Muscle of leg (tissue), 11 donors: ENCODE data around the gene PSMB10. TPM values are rescaled to one million over a fixed set of nuclear protein-coding genes. Genes with fewer than 3 reads are reported as not detected.
A peak's percentile ranks its signal among the peaks of the same experiment; 100 is the strongest.
"Not testable (repeated sequence)": the region's sequence is repeated elsewhere in the genome, so short reads cannot be mapped to it uniquely, and the experiment has no call there.

Source experiments
- DNase-seq: peaks from one replicate; pipeline ENCODE4 v3.0.0; 2013
- H3K27ac ChIP-seq: one replicate; pipeline ENCODE4 v1.5.1; 2013; ENCODE audit warnings: mild to moderate bottlenecking, low read length, control low read depth
- H3K27me3 ChIP-seq: one replicate; pipeline ENCODE4 v1.6.1; 2013; ENCODE audit warnings: low read length; ENCODE audit not compliant: control insufficient read depth, insufficient read depth
- H3K36me3 ChIP-seq: one replicate; pipeline ENCODE4 v1.6.1; 2013; ENCODE audit warnings: low read length; ENCODE audit not compliant: control insufficient read depth, insufficient read depth
- H3K4me1 ChIP-seq: one replicate; pipeline ENCODE4 v1.6.1; 2013; ENCODE audit warnings: low read length; ENCODE audit not compliant: control insufficient read depth, insufficient read depth
- H3K4me3 ChIP-seq: one replicate; pipeline ENCODE4 v1.5.1; 2013; ENCODE audit warnings: low read length, control low read depth
- H3K9me3 ChIP-seq: replicated peaks from 2 replicates; pipeline ENCODE4 v1.6.1; 2013; ENCODE audit warnings: low read depth, low read length; ENCODE audit not compliant: control insufficient read depth
- WGBS: methylation state at CpG from one replicate; pipeline ENCODE4 v1.1.5; 2013; ENCODE audit warnings: missing lambda C conversion rate; ENCODE audit not compliant: insufficient coverage; 5-methylcytosine and 5-hydroxymethylcytosine counted together
- polyA plus RNA-seq, 8 donors: library from polyadenylated mRNA; unstranded; fragments of 120-200 nt; gene quantifications; one replicate each; pipeline versions ENCODE4 v1.2.1 to v1.2.3, GENCODE V29; 2013; ENCODE audit warnings: inconsistent platforms in 1 of 8, low replicate concordance in 1 of 8; ENCODE audit not compliant: insufficient read length in 8 of 8, insufficient read depth in 1 of 8
- total RNA-seq: library from RNA; stranded (reverse); fragments of 120-200 nt; gene quantifications from one replicate; pipeline ENCODE4 v1.2.4, GENCODE V29; 2013

Gene PSMB10
- total and polyA plus RNA-seq, 9 donors, result 24.7 to 44.6 (median 32.6) TPM

DNA sequence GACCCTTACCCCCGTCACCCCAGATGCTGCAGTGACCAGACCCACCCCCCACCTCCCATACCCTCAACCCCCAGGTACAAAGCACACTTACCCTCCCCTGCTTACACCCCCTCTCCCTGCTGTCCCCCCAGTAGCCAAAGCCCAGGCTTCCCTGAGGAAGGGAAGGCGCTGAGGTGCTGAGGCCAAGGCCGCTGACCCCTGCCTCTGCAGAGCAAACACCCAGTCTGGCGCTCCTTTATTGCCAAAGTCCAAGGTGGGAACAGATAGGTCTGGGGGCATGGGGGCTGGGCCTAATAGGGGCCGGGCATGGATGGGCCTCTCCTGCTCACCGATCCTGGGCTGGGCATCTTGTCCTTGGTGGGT, 6.6 kb upstream of the PSMB10 start:
- Histone ChIP-seq H3K27me3 (no peaks in the 10 kb centered on the region), H3K4me1 (peaks cover 24% of the 10 kb centered on the region)

DNA sequence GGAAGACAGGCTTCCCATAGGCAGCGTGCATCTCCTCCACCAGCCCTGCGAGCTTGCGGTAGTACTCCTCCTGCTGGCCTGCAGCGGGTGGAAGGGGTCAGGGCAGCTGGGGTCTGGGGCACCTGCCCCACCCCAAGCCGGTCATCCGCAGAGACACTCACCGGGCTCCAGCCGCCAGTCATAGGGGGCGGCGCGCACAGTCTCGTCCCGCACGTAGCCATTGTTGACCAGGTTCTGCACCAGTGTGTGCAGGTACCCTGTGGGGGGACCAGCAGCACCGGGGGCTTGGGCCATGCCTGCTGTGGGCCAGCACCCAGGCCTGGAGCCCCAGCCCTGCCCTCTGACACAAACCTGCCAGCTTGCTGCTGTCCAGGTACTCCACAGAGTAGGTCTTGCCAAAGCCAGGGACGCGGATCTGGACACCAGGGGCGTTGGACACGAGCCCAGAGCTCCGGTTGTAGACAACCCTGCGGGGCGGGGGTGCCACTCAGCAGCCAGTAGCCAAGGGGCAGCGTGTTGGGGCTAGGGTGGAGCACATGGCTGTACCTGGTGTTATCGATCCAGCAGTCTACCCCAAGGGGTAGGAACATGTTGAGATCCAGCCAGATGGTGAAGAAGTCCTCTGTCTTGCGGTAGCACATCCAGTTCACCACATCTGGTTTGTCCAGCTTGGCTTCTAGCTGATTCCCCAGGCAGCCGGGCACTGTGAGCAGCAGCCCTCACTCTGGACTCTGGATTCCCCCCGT, 6.0 kb upstream of the PSMB10 start:
- H3K27me3 ChIP-seq, result no peaks in the 10 kb centered on the region
- H3K36me3 ChIP-seq, result peaks cover 75% of the 10 kb centered on the region
- peaks cover 24% of the 10 kb centered on the region for H3K4me1 ChIP-seq
- no peak for DNase-seq
- H3K9me3 ChIP-seq, result no peaks in the 10 kb centered on the region
- no peak overlapping the region for H3K27ac ChIP-seq
- 83% methylated on average over 25 of the region's 27 CpGs for WGBS
- H3K4me3 ChIP-seq, result no peak overlapping the region

More for the DNA sequence above, 6.6 kb upstream of the PSMB10 start:
- no peak for DNase-seq
- 81% methylated on average over 5 of the region's 6 CpGs for WGBS
- Histone ChIP-seq H3K36me3 (peaks cover 81% of the 10 kb centered on the region), H3K27ac (peak overlapping the region; percentile 85), H3K9me3 (no peaks in the 10 kb centered on the region), H3K4me3 (no peak overlapping the region)

DNA sequence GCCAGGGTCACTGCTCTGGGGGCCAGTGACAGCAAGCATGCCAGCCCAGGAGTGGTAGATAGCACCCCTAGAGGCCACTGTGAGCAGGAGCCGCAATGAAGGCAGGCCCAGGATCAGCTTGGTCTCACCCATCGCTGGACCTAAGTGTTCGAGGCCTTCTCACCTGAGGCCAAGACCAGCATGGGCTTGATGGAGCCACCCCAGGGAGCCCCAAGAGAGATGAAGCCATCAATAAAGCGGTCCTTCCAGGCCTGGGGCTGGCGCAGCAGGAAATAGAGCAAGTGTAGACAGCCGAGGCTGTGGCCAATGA, 5.5 kb upstream of the PSMB10 start:
- no peak overlapping the region for H3K27ac ChIP-seq
- H3K4me3 ChIP-seq, result no peak overlapping the region
- no peaks in the 10 kb centered on the region for H3K9me3 ChIP-seq
- no peaks in the 10 kb centered on the region for H3K27me3 ChIP-seq
- H3K36me3 ChIP-seq, result peaks cover 70% of the 10 kb centered on the region
- no peak for DNase-seq
- H3K4me1 ChIP-seq, result peaks cover 26% of the 10 kb centered on the region
- WGBS, result 54% methylated on average over 6 of the region's 6 CpGs

DNA sequence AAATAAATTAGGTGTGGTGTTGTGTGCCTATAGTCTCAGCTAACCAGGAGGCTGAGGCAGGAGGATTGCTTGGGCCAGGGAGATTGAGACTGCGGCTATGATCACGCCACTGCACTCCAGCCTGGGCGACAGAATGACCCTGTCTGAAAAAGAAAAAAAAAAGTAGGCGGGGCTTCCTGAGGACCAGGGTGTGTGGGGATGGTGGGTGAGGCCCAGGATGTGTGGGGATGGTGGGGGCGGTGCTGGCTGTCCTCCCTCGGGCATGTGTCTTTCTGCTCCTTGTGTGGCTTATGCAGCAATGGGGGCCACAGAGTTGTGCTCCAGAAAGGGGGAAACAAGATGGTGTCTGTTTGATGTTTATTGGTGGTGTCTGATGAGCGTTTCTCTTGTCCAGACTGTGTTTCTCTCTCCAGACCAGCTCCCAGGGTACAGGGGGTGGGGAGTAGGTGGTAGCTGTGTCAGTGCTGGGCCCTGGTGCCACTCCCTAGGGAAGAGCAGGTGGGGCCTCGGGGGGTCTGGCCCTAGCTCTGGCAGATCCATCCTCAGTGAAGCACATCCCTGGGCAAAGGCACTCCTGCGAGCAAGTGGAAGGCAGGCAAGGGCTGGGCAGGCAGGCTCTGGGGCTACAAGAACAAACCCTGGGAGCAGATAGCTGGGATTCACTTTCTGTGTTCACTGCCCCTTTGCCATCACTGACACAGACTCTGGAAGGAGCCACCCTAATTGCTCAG, 5.0 kb upstream of the PSMB10 start:
- Histone ChIP-seq H3K27me3 (no peaks in the 10 kb centered on the region), H3K9me3 (no peaks in the 10 kb centered on the region), H3K36me3 (peaks cover 65% of the 10 kb centered on the region), H3K27ac (no peak overlapping the region), H3K4me3 (no peak overlapping the region), H3K4me1 (peaks cover 31% of the 10 kb centered on the region)
- no peak for DNase-seq
- WGBS, result 75% methylated on average over 9 of the region's 9 CpGs

DNA sequence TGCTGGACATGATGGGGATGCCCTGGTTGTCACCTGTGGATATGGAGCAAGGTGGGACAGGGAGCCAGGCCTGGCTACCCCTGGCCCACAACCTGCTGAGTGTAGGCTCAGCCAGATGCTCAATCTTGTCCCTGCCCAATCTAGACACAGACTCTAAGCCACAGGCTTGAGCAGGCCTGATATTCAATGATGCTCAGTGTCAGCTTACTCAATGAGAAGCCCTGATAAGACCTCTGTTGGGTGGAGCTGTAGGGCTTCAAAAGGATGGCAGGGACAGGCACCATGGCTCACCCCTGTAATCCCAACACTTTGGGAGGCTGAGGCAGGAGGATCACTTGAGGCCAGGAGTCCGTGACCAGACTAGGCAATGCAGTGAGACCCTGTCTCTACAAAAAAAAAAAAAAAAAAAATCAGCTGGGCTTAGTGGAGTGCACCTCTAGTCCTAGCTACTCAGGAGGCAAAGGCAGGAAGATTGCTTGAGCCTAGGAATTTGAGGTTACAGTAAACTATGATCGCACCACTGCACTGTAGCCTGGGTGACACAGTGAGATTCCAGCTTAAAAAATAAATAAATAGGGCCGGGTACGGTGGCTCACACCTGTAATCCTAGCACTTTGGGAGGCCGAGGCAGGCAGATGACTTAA, 3.9 kb upstream of the PSMB10 start:
- Histone ChIP-seq H3K27me3 (no peaks in the 10 kb centered on the region), H3K36me3 (peaks cover 54% of the 10 kb centered on the region), H3K9me3 (no peaks in the 10 kb centered on the region), H3K4me3 (no peak overlapping the region), H3K27ac (no peak overlapping the region), H3K4me1 (peaks cover 31% of the 10 kb centered on the region)
- WGBS, result 85% methylated on average over 4 of the region's 5 CpGs
- no peak for DNase-seq

DNA sequence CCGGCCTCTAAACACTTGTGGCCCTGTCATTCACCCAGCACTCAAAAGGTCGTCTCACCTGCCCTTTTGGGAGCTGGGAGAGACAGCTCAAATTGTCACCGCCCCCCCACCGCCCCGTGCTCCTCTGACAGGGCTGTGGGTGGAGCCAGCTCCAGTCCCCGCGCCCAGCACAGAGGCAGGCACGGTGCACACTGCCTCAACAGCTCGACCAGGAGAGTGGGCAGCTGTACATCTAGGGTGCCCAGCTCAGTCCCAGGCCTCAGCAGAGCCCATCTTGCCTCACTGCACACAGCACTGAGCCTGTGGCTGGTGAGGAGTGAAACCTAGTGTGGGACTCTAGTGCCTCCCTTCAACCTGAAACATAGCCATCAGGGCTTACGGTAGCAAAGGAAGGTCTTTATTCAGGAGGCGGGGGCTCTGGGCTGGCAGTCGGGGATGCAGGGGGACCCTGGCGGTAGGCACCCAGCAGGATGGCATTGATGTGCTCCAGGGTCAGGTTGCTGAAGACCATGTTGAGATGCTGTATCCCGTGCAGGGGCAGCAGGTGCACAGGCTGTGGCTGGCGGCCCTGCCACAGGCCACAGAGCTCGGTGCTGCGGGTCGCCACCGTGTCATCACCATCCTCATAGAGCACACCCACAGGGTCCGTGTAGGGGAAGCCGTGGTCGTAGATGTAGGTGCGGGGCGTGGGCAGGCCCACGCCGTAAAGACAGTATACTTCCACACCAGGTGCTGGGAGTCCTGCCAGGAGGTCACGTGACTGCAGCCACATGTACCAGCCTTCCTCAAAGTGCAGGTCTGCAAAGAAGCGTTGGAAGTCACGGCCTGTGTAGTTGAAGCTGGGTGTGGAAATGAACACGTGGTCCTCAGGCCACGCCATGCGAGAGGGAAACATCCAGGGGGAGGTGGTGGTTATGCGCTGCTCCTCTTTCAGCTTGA, 3.1 kb upstream of the PSMB10 start:
- Histone ChIP-seq H3K36me3 (peaks cover 46% of the 10 kb centered on the region), H3K27me3 (no peaks in the 10 kb centered on the region), H3K4me1 (peaks cover 29% of the 10 kb centered on the region), H3K4me3 (no peak overlapping the region), H3K27ac (no peak overlapping the region), H3K9me3 (no peaks in the 10 kb centered on the region)
- WGBS, result 82% methylated on average over 20 of the region's 33 CpGs
- no peak for DNase-seq

DNA sequence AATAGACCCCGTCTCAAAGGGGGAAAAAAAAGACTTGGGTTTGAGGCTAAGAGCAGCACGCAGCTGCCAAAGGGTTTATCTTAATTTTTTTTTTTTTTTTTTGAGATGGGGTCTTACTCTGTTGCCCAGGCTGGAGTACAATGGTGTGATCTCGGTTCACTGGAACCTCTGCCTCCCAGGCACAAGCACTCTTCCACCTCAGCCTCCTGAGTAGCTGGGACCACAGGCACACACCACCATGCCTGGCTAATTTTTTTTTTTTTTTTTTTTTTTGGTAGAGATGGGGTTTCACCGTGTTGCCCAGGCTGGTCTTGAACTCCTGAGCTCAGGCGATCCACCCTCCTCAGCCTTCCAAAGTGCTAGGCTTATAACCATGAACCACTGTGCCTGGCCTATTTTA, 1.1 kb upstream of the PSMB10 start:
- not testable (repeated sequence) for H3K27me3 ChIP-seq, H3K4me3 ChIP-seq, H3K27ac ChIP-seq, H3K9me3 ChIP-seq, DNase-seq
- H3K4me1 ChIP-seq, result peaks cover 24% of the 10 kb centered on the region
- H3K36me3 ChIP-seq, result peaks cover 39% of the 10 kb centered on the region
- no CpG with 5 or more reads among the region's 5 CpGs for WGBS

DNA sequence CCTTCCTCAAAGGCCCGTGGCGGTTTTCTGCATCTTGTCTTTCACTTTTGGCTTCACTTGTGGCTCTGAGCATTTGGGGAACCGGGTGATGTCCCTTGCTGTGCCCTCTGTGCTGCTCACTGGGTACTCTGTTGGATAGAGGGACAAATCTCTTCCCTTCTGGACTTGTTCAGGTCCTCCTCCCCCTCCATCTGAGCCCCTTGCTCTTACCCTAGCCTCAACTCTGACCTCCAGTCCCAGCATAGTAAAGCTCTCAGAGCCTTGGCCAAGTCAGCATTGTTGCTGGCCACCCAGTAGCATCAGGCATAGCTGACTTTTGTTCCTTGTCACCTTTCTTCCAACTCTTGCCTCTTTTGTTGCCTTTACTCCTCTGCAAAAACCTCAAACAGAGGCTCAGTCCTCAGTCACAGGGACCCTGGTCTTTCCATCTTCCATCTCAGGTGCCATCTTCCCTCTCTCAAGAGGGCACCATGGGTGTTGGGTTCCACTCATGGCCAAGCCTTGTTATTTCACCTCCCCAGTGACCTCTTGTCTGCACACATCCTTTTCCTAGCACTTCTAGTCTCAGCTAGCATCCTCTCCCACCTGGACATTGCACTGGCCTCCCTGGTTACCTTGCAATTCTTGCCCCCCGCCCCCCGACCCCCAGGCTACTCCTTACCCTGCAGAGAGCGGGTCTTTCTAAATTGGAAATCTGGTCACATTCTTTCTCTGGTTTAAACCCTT, 393 bp upstream of the PSMB10 start:
- H3K27me3 ChIP-seq, result no peaks in the 10 kb centered on the region
- H3K4me1 ChIP-seq, result peaks cover 24% of the 10 kb centered on the region
- peak; percentile 88 for DNase-seq
- H3K36me3 ChIP-seq, result peaks cover 37% of the 10 kb centered on the region
- 58% methylated on average over 5 of the region's 6 CpGs for WGBS
- H3K27ac ChIP-seq, result peak overlapping the region; percentile 97
- no peaks in the 10 kb centered on the region for H3K9me3 ChIP-seq
- H3K4me3 ChIP-seq, result peak overlapping the region; percentile 87

DNA sequence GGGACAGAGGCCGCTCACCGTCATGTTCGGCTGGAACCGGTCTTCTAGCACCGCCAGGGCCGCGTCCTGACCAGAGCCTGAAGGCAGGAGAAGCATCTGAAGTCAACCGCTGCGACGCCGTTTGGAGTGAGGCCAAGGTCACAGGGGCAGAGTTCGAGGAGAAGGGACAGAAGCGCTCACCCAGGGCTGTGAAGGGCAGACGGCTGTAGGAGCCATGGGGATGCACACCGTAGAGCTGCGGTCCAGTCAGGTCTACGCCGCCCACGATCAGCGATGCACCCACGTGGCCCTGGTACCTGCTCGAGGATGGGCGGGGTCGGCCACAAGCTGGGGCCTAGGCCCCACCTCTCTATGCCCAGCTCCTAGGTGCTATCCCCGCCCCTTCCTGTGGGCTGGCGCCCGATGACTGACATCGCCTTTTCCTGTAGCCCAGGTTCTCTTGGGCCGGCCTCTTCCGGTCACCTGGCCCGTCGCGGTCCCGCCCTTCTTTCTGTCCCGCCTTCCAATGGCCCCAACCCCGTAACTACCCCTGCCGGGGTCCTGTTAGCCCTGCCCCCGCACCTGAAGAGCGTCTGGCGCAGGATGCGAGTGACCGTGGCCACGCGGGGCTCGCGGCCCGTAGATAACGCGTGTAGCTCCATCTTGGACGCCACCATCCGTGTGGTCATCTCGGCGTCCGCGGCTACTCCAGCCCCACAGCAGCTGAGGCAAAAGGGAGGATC, 1.1 kb downstream of the PSMB10 start:
- WGBS, result 1% methylated on average over 55 of the region's 55 CpGs
- no peaks in the 10 kb centered on the region for H3K9me3 ChIP-seq
- peaks cover 24% of the 10 kb centered on the region for H3K4me1 ChIP-seq
- H3K27me3 ChIP-seq, result no peaks in the 10 kb centered on the region
- peak; percentile 98 for DNase-seq
- H3K36me3 ChIP-seq, result peaks cover 35% of the 10 kb centered on the region
- peak overlapping the region; percentile 97 for H3K27ac ChIP-seq
- H3K4me3 ChIP-seq, result peak overlapping the region; percentile 87
